Activated naive CD8-positive, alpha-beta T cell treated with anti-CD3 and anti-CD28 coated beads, Interleukin-2, amount 10 ng/mL, durations not matched to agents 7 days and 5 days (primary cell): ENCODE measurements around the gene NR2F6. TPM values are rescaled to one million over a fixed set of nuclear protein-coding genes. Genes with fewer than 3 reads are reported as not detected.

Experiments used
- ATAC-seq: fragments of 150-1000 bp; cut with Tn5 transposase; one replicate; pipeline ENCODE4 v1.10.0; 2021; ENCODE audit warnings: low read depth, moderate library complexity
- POLR2A ChIA-PET: fragments of 350-600 bp; sonication (Branson Sonifier 250); formaldehyde crosslinking; loops from one replicate; lab custom pipeline; 2021; ENCODE audit warnings: antibody characterized with exemption; lab: Charles Lee
- DNase-seq: peaks from one replicate; pipeline ENCODE4 v3.0.0; 2021
- H3K27ac Mint-ChIP-seq: one replicate; pipeline ENCODE4 v1.8.0; 2022; ENCODE audit warnings: mild to moderate bottlenecking, mixed read lengths
- H3K27me3 Mint-ChIP-seq: one replicate; pipeline ENCODE4 v1.8.0; 2022; ENCODE audit warnings: mild to moderate bottlenecking, moderate library complexity, mixed read lengths
- H3K36me3 Mint-ChIP-seq: one replicate; pipeline ENCODE4 v1.8.0; 2021; ENCODE audit warnings: mild to moderate bottlenecking, mixed read lengths
- H3K4me1 Mint-ChIP-seq: one replicate; pipeline ENCODE4 v1.8.0; 2021; ENCODE audit warnings: mixed read lengths
- H3K4me3 Mint-ChIP-seq: one replicate; pipeline ENCODE4 v1.8.0; 2022; ENCODE audit warnings: mild to moderate bottlenecking, moderate library complexity, mixed read lengths
- H3K9me3 Mint-ChIP-seq: one replicate; pipeline ENCODE4 v1.8.0; 2021; ENCODE audit warnings: mixed read lengths
- total RNA-seq, 2 experiments: library from RNA; stranded (reverse); gene quantifications; one replicate each; pipeline ENCODE4 v1.2.3, GENCODE V29; 2021

NR2F6 gene
- 1 to 10 TPM; 2.3 to 3.0 TPM for total RNA-seq

GRCh38 chr19:17245535-17245984 lies at the start of gene NR2F6:
Gene NR2F6 (minus strand): TSS chr19:17245919. CDS start chr19:17245220, 699 bp downstream.
- no peaks in the 10 kb centered on the region for H3K36me3 Mint-ChIP-seq
- POLR2A ChIA-PET: no interaction called here
- H3K27me3 Mint-ChIP-seq: peaks cover 27% of the 10 kb centered on the region
- ATAC-seq (peak; percentile 13), DNase-seq (no peak)
- H3K4me1 Mint-ChIP-seq: peaks cover 3% of the 10 kb centered on the region
- peak within 1 kb of the TSS; percentile 61 for H3K27ac Mint-ChIP-seq
- H3K4me3 Mint-ChIP-seq: peak within 1 kb of the TSS; percentile 93
- H3K9me3 Mint-ChIP-seq: no peaks in the 10 kb centered on the region

- ATAC-seq (no peak), DNase-seq (peak; percentile 67)
- peaks cover 10% of the 10 kb centered on the region for H3K4me1 Mint-ChIP-seq
- POLR2A ChIA-PET: interaction anchor here (1.2 kb wide), 1 partner anchor 9 kb away, joined by 4 read pairs; the partner anchor contains the start of gene ABHD8
- H3K9me3 Mint-ChIP-seq: no peaks in the 10 kb centered on the region
- no peaks in the 10 kb centered on the region for H3K27me3 Mint-ChIP-seq
- H3K36me3 Mint-ChIP-seq: peaks cover 3% of the 10 kb centered on the region
- H3K4me3 Mint-ChIP-seq: no peak overlapping the region
- no peak overlapping the region for H3K27ac Mint-ChIP-seq
These were observed 48.6 kb upstream of the NR2F6 start for GRCh38 chr19:17294051-17294891.

GRCh38 chr19:17293605-17294004 lies 47.9 kb upstream of the NR2F6 start:
- Mint-ChIP-seq H3K9me3 (no peaks in the 10 kb centered on the region), H3K36me3 (no peaks in the 10 kb centered on the region), H3K4me1 (peaks cover 10% of the 10 kb centered on the region), H3K27me3 (no peaks in the 10 kb centered on the region), H3K27ac (no peak overlapping the region), H3K4me3 (no peak overlapping the region)
- DNase-seq (no peak), ATAC-seq (no peak)
- POLR2A ChIA-PET: interaction anchor here (0.7 to 1.2 kb wide), 5 partner anchors 10 to 139 kb away, joined by 3 to 5 read pairs (median 4); partner anchors contain the start of genes ABHD8, ANO8 and MVB12A

- DNase-seq (peak; percentile 94), ATAC-seq (peak; percentile 96)
- H3K27me3 Mint-ChIP-seq: no peaks in the 10 kb centered on the region
- no peaks in the 10 kb centered on the region for H3K36me3 Mint-ChIP-seq
- POLR2A ChIA-PET: interaction anchor here (0.6 to 2.9 kb wide), 10 partner anchors 11 to 398 kb away, joined by 3 to 14 read pairs (median 4); partner anchors contain the start of genes ANKLE1, ANO8, BST2 and DDA1
- H3K4me3 Mint-ChIP-seq: peak overlapping the region; percentile 85
- H3K27ac Mint-ChIP-seq: peak overlapping the region; percentile 74
- peaks cover 10% of the 10 kb centered on the region for H3K4me1 Mint-ChIP-seq
- H3K9me3 Mint-ChIP-seq: no peaks in the 10 kb centered on the region
These were observed 46.8 kb upstream of the NR2F6 start for GRCh38 chr19:17292301-17293074.

- POLR2A ChIA-PET: no interaction called here
- no peak overlapping the region for H3K4me3 Mint-ChIP-seq
- H3K4me1 Mint-ChIP-seq: peaks cover 10% of the 10 kb centered on the region
- no peak for ATAC-seq
- H3K27me3 Mint-ChIP-seq: no peaks in the 10 kb centered on the region
- peak; percentile 55 for DNase-seq
- no peaks in the 10 kb centered on the region for H3K9me3 Mint-ChIP-seq
- no peaks in the 10 kb centered on the region for H3K36me3 Mint-ChIP-seq
- H3K27ac Mint-ChIP-seq: no peak overlapping the region
These were observed 43.8 kb upstream of the NR2F6 start for GRCh38 chr19:17289489-17289888.

GRCh38 chr19:17286752-17287151 lies 41.0 kb upstream of the NR2F6 start:
- Mint-ChIP-seq H3K4me1 (peaks cover 7% of the 10 kb centered on the region), H3K9me3 (no peaks in the 10 kb centered on the region), H3K36me3 (peaks cover 2% of the 10 kb centered on the region), H3K27me3 (no peaks in the 10 kb centered on the region), H3K27ac (no peak overlapping the region), H3K4me3 (no peak overlapping the region)
- POLR2A ChIA-PET: interaction anchor here (0.6 kb wide), 1 partner anchor 122 kb away, joined by 4 read pairs; no protein-coding TSS in a partner anchor
- DNase-seq: no peak
- ATAC-seq: no peak

- Mint-ChIP-seq H3K4me1 (peaks cover 10% of the 10 kb centered on the region), H3K4me3 (no peak overlapping the region), H3K9me3 (no peaks in the 10 kb centered on the region), H3K36me3 (peaks cover 2% of the 10 kb centered on the region), H3K27ac (no peak overlapping the region), H3K27me3 (no peaks in the 10 kb centered on the region)
- ATAC-seq (no peak), DNase-seq (no peak)
- POLR2A ChIA-PET: interaction anchor here (0.6 kb wide), 1 partner anchor 123 kb away, joined by 4 read pairs; no protein-coding TSS in a partner anchor
These were observed 40.5 kb upstream of the NR2F6 start for GRCh38 chr19:17286263-17286662.

- POLR2A ChIA-PET: interaction anchor here (0.6 kb wide), 1 partner anchor 61 kb away, joined by 6 read pairs; no protein-coding TSS in a partner anchor
- H3K4me3 Mint-ChIP-seq: no peak overlapping the region
- H3K27ac Mint-ChIP-seq: no peak overlapping the region
- no peaks in the 10 kb centered on the region for H3K9me3 Mint-ChIP-seq
- peaks cover 2% of the 10 kb centered on the region for H3K36me3 Mint-ChIP-seq
- no peaks in the 10 kb centered on the region for H3K27me3 Mint-ChIP-seq
- peaks cover 10% of the 10 kb centered on the region for H3K4me1 Mint-ChIP-seq
- DNase-seq: no peak
- ATAC-seq: no peak
These were observed 39.9 kb upstream of the NR2F6 start for GRCh38 chr19:17285415-17286135.

- DNase-seq (no peak), ATAC-seq (no peak)
- H3K27me3 Mint-ChIP-seq: no peaks in the 10 kb centered on the region
- peaks cover 10% of the 10 kb centered on the region for H3K4me1 Mint-ChIP-seq
- peak overlapping the region; percentile 29 for H3K4me3 Mint-ChIP-seq
- no peaks in the 10 kb centered on the region for H3K9me3 Mint-ChIP-seq
- no peak overlapping the region for H3K27ac Mint-ChIP-seq
- POLR2A ChIA-PET: no interaction called here
- H3K36me3 Mint-ChIP-seq: peaks cover 2% of the 10 kb centered on the region
These were observed 37.8 kb upstream of the NR2F6 start for GRCh38 chr19:17283504-17283996.

GRCh38 chr19:17282488-17283125 lies 36.9 kb upstream of the NR2F6 start:
- no peaks in the 10 kb centered on the region for H3K9me3 Mint-ChIP-seq
- peak overlapping the region; percentile 86 for H3K4me3 Mint-ChIP-seq
- DNase-seq (peak; percentile 86), ATAC-seq (peak; percentile 87)
- no peaks in the 10 kb centered on the region for H3K27me3 Mint-ChIP-seq
- peaks cover 2% of the 10 kb centered on the region for H3K36me3 Mint-ChIP-seq
- POLR2A ChIA-PET: interaction anchor here (0.5 to 2.1 kb wide), 8 partner anchors 10 to 213 kb away, joined by 3 to 10 read pairs (median 4); partner anchors contain the start of genes BABAM1, MYO9B and OCEL1
- peak overlapping the region; percentile 81 for H3K27ac Mint-ChIP-seq
- H3K4me1 Mint-ChIP-seq: peaks cover 10% of the 10 kb centered on the region

- Mint-ChIP-seq H3K36me3 (peaks cover 8% of the 10 kb centered on the region), H3K4me3 (peak within 1 kb of the TSS; percentile 86), H3K9me3 (no peaks in the 10 kb centered on the region), H3K4me1 (peaks cover 10% of the 10 kb centered on the region), H3K27me3 (no peaks in the 10 kb centered on the region), H3K27ac (peak within 1 kb of the TSS; percentile 81)
- ATAC-seq (peak; percentile 52), DNase-seq (peak; percentile 67)
- POLR2A ChIA-PET: interaction anchor here (0.6 to 2.1 kb wide), 12 partner anchors 11 to 327 kb away, joined by 3 to 10 read pairs (median 4); partner anchors contain the start of genes BABAM1, MYO9B and OCEL1
These were observed 35.9 kb upstream of the NR2F6 start, which contains the start of gene ANKLE1 for GRCh38 chr19:17281391-17282304. Gene ANKLE1 (plus strand): TSS chr19:17281901. CDS start chr19:17281921, 20 bp downstream.
